Measurements from ENCODE around the gene RHEX.

Gene RHEX

GRCh38 chr1:206120406-206120805 lies 67.4 kb downstream of the RHEX start:
- FAIRE-seq, result no peak

- FAIRE-seq, result no peak
Observed at GRCh38 chr1:206121269-206121668, 68.3 kb downstream of the RHEX start.

DNA sequence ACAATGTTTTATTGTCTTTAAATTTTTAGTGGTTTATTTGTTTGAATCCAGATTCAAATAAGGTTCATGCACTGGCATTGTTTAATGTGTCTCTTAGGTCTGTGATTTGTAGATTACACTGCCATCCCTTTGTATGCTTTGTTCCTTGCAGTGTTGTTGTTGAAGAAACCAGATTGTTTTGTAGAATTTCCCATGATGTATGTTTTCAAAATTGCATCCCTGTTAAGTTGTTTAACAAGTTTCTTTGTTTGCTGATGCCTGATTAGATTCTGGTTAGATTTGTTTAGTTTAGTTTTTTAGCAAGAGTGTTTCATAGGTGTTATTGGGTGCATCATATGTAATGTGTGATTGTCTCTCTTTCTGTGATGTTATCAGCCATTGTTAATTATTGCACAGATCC lies 69.7 kb downstream of the RHEX start:
- FAIRE-seq, result no peak

DNA sequence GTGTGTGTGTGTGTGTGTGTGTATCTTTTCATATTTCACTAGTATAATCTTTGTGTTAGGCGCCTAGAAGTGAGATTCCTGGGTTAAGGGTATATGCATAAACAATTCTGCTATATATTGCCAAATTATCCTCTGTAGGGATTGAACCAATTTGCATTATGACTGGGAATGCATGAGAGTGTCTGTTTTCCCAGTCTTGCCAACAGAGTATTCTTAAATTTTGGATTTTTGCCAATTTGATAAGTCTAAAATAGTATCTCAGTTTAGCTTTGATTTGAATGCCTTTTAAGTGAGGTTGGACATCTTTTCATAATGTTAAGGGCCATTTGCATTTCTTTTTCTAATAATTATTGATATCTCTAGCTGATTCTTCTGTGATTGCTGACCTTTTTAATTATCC lies 72.4 kb downstream of the RHEX start:
- no peak for FAIRE-seq

DNA sequence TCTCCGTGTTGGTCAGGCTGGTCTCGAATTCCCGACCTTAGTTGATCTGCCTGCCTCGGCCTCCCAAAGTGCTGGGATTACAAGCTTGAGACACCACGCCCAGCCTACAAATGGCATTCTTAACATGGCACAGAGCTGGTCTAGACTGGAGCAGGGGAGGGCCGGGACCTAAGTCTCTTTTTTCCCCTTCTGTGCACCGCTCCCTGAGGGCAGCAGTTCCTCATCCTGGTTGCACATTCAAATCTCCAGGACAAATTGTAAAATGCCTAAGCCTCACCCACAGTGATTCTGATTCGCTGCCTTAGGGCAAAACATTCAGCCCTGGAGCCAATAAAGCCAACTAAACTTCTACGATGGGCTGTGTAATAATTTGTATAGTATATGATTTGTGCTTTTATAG lies 74.4 kb downstream of the RHEX start:
- no peak for FAIRE-seq

GRCh38 chr1:206128196-206128595 lies 75.2 kb downstream of the RHEX start:
- FAIRE-seq, result no peak

DNA sequence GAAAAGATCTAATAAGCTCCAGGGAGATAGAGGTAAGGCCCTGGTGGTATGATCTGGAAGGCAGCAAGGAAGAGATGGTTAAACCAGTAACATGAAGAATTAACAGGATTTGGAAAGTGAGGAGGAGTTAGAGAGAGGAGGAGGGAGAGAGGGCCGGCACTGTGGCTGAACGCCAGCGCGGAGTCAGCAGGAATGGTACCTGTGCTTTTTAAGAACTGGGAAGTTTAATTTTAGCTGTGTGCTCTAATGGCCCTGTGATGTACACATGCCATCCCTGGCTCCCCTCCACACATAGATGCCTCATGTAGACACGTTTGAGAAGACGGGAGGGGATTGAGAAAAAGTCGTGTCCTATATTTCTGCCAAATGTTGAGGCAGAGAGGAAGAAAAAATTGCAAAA lies 78.1 kb downstream of the RHEX start:
- no peak for FAIRE-seq

GRCh38 chr1:206133751-206134415 lies 80.9 kb downstream of the RHEX start:
- FAIRE-seq, result no peak

GRCh38 chr1:206135248-206135647 lies 82.3 kb downstream of the RHEX start:
- FAIRE-seq, result no peak

DNA sequence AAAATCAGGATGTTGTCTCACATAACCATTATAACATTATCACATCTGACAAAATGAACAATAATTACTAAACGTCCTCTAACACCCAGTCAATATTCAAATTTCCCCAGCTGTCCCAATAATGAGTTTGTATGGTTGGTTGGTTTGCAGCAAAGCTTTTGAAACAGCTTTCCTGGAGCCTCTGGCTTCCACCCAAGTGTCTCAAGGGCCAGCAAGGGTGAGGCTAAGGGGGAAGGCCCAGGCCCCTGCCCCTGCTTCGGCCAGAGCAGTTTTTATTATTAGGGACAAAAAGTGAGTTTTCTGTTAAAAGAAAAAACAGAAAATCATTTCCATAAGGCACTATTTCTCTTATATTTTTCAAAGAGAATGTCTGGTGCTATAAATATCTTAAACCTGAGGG lies 83.3 kb downstream of the RHEX start:
- FAIRE-seq, result no peak

DNA sequence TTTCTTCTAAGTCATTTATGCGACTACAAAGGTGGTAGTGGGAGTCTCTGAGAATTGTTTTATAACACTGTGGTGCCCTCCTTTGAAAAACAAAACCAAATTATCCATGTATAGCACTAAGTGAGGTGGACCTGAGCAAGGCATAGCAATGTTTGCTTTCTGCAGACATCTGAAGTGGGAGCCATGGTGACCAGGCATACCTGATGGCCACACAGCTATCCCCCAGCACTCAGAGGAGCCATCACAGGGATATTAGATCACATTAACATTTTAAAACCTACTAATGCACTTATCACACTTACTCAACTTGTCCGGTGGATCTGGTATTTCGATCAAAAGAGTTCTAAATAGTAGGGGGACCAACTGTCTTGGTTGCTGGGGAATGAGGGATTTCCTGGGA lies 89.0 kb downstream of the RHEX start:
- no peak for FAIRE-seq

GRCh38 chr1:206142770-206143169 lies 89.8 kb downstream of the RHEX start:
- FAIRE-seq, result no peak

DNA sequence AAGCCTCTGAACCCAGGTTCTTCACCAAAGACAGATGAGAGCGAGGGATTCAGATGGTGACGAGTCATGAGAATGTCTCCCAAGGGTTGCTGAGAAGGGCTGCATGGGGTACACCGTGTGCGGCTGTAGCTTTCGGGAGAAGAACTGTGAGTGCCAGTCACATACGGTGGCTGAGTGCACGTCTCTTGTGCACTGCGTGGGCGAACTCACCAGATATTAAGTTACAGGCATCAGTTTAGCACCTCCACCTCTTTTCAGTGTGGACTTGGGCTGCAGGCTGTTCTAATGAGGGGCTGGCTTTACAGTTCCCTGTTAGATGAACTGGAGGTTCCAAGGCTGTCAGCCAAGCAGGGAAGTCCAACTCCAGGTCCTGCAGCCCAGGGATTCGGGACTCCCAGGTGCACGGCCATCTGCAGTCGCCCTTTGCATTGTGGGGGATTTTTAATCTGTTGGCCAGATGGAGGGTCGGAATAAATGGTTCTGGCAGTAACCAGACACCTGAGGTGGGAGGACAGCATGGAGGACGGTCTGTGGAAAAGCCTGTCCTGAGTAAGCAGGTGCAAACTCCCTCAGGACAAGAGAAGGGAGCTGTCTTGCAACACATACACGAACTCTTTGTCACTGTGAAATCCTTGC lies 90.7 kb downstream of the RHEX start:
- FAIRE-seq, result no peak

GRCh38 chr1:206144605-206145004 lies 91.6 kb downstream of the RHEX start:
- no peak for FAIRE-seq

DNA sequence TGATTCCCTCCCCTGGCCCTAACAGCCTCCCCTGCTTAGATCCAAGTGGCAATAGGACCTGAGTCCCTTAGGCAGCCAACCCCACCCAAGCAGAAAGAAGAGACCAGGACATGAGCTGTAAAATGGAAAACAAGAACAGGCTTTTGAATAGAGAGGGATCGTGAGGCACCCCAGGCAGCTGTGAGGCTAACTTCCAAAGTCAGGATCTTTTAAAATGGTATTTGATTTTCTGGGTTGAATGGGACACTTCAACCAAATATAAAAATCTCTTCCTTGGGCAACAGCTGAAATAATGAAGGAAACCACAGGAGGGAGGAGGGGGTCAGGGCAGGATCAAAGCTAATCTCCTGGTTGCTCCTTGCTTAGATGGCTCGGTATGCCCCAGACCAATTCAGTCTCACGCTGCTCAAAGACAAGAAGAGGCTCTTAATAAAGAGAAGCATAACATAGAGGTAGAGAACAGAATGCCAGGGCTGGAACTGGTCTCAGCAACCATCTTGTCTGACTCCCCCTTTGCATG lies 92.9 kb downstream of the RHEX start:
- no peak for FAIRE-seq

All from colon (tissue), 2 donors.